SIG-M5 treated with dmso at 0.1 percent for 504 hours (cell line): ENCODE results near the gene AAK1.
"Not testable (repeated sequence)": the region's sequence is repeated elsewhere in the genome, so short reads cannot be mapped to it uniquely, and the experiment has no call there.

Experiments
- DNase-seq: peaks from one replicate; lab custom pipeline; 2025; ENCODE audit not compliant: unreplicated experiment; lab: John Stamatoyannopoulos, UW

The AAK1 gene

DNA sequence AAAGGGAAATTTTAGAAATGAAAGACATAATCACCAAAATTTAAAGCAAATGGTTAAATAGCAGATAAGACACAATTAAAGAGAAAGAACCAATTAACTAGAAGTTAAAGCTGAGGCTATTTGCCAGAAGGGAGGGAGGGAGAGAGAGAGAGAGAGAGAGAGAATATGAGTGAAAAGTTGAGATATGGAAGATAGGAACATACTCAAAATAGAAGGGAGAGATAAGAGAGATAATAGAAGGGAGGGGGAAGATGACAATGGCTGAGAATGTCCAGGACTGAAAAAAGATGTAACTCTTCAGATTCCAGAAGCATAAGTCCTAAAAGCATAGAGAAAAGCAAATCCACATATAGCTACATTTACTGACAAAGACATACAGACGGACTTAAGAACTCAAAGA is 17.1 kb upstream of the AAK1 start:
- no peak for DNase-seq

DNA sequence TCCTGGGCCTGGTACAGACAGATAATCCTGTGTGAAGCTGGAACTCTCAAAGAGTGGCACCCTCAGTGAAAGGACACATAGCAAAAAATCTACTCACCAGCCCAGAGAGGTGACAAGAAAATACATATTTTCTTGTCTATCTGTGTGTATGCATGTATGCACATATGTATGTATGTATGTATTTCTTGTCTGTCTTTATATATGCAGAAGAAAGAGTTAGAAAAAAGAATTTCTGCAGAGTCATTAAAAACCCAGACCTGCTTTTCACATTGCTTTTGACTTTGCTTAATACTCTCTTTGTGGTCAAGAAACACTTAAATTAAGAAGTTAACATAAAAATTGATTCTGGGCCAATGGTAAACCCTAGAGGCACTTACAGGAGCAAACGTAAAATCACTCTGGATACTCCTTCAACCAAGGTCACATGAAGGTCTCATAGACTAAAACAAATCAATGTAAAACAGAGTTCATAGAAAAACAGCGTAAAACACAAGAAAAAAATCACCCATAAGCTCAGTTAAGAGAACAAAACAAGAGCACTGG is 16.5 kb upstream of the AAK1 start:
- no peak for DNase-seq

GRCh38 chr2:69659349-69659748 is 15.8 kb upstream of the AAK1 start:
- DNase-seq, result no peak

- DNase-seq, result peak; percentile 26
Measured at GRCh38 chr2:69652206-69652605, 8.7 kb upstream of the AAK1 start.

GRCh38 chr2:69647196-69647595 is 3.7 kb upstream of the AAK1 start:
- DNase-seq, result not testable (repeated sequence)

- no peak for DNase-seq
Measured at GRCh38 chr2:69646714-69647113, 3.2 kb upstream of the AAK1 start.

DNA sequence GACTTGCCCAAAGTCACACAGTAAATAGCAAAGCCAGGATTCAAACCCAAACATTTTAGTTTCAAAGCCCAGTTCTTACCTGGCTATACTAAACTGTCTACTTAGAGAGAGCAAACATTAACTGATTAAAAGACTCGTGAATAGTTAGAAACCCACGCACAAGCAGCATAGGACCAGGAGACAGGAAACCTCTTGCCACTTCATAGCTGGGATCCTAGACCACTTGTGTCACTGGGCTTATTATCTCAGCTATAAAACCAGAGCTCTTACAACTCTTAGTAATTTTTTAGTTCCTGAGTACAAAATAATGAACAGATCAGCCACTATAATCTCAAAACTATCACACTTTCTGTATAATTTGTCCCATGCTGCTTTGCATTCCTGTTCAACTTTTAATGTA is 2.4 kb upstream of the AAK1 start:
- DNase-seq, result no peak

DNA sequence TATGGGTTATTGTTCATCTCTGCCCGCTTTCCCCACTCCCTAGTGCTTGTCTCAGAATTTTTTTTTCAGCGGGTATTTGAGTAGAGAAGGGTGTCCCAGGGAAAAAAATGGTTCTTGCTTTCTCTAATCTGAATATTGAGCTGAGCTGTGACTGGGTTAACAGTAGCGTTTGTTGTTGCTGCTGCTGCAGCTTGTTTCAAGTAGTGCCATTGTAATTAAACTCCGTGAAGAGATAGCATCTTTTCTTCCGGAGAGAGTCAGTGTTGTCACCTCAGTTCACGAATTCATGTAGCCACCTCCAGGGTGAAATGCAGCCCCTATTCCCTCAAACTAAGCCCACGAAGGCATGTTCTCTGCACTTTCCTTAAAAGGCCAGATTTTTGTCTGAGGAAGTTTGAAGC is 1.5 kb upstream of the AAK1 start:
- peak; percentile 22 for DNase-seq

- no peak for DNase-seq
Measured at GRCh38 chr2:69644506-69644979, 1.0 kb upstream of the AAK1 start.

DNA sequence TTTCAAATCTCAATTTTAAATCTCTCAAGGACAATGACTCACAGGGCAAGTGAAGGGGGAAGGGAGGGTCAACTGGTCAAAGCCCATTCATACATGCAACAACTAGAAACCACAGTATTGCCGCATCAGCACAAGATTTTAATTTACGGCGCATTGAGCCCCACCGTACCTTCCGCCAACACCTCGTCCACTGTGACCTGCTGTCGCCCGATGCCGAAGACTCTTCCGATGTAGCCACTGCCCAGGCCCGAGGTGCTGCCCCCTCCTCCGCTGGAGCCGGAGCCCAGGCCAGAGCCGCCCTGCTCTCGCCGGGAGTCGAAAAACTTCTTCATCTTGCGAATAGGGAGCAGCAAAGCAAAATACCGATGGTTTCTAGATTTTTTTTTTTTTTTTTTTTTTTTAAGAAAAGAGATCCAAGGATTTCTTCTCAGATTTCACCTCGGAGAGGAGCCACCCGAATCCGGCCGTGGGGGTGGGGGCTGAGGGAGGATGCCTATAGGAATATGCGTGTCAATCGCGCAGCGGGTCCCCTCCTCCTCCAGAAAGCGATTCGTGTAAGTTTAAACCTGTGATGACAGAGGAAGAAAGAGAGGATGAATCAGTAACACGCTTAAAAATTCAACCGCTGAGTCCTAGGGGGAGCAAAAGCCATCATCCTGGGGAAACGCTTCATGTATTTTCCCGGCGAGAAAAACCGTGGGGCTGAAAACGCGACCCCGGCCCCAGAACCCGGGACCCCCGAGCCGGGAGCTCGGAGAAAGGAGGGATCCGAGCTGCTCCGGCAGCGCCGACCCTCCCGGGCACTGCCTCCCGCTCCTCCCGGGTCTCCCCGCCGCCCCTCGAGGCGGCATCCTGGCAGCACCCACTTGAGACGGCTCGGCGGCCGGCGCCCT is 584 bp downstream of the AAK1 start:
- DNase-seq, result peak; percentile 81

- no peak for DNase-seq
Measured at GRCh38 chr2:69641887-69642708, 1.4 kb downstream of the AAK1 start.

- no peak for DNase-seq
Measured at GRCh38 chr2:69641471-69641870, 2.1 kb downstream of the AAK1 start.

DNA sequence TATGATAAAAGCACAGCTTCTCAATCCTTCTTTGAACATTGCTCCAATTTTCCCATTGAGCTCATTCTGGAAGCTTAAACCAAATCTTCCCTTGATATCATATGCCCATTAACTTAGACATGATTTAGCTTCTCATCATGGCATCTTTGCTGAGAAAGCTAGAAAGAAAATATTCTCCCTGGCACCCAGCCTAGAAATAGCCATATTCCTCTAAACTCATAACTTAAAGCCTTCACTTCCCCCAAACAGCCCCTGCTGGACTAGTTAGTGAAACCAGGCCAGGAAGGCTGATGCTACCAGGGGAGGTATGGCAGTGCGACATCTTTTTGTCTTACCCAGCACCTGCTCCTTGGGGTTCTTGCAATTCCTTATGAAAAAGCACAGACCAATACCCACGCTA is 4.3 kb downstream of the AAK1 start:
- DNase-seq, result no peak

DNA sequence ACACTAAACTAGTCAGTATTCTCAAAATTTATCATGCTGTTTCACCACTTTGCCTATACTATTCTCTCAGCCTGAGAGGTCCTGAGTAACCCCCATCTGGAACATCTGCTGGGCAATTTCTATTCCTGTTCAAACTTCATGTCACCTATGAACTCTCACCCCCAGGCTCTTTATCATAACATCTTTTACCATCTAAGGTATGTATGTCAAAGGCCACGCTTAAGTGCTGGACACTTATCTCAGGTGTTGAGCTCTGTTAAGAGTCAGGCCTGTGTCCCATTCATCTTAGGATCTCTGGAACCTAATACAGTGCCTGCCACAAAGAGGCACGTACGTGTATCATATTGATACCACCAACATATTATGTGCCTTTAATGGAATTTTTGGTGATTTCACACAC is 4.9 kb downstream of the AAK1 start:
- no peak for DNase-seq

- DNase-seq, result no peak
Measured at GRCh38 chr2:69637923-69638322, 5.6 kb downstream of the AAK1 start.

GRCh38 chr2:69636395-69636794 is 7.1 kb downstream of the AAK1 start:
- no peak for DNase-seq

DNA sequence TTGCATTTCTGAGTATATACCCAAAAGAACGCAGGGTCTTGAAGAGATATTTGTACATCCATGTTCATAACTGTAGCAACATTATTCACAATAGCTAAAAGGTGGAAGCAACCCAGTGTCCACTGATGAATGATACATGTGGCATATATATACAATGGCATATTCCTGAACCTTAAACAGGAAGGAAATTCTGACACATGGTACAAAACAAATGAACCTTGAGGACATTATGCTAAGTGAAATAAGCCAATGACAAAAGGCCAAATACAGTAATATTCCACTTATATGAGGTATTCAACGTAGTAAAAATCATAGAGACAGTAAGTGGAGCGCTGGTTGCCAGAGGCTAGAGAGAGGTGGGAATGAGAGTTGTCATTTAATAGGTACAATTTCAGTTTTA is 8.1 kb downstream of the AAK1 start:
- no peak for DNase-seq

- DNase-seq, result peak; percentile 90
Measured at GRCh38 chr2:69634196-69634821, 9.2 kb downstream of the AAK1 start.

- no peak for DNase-seq
Measured at GRCh38 chr2:69631402-69631801, 12.1 kb downstream of the AAK1 start.

- no peak for DNase-seq
Measured at GRCh38 chr2:69629921-69630608, 13.5 kb downstream of the AAK1 start.
